ENCODE measurements around the gene SPRY1. TPM values are rescaled to one million over a fixed set of nuclear protein-coding genes. Genes with fewer than 3 reads are reported as not detected.

Gene SPRY1
- total and polyA plus RNA-seq, 2 of the 8 experiments (the other 6 are each of a cell fraction or from before 2014, with no cell fraction given) = 11.7 to 56.2 TPM

- no peak overlapping the region for H2BK20ac ChIP-seq (ENCODE audit: low read length)
- TF ChIP-seq NRF1 (IDR thresholded peaks at IDR 0.05; ENCODE audit: low read depth, low read length) (no peak), RXRA (IDR thresholded peaks at IDR 0.05; ENCODE audit: insufficient read depth, low read depth, low read length) (no peak), SIRT6 (IDR thresholded peaks at IDR 0.05; ENCODE audit: low read length) (no peak), RFX5 (IDR thresholded peaks at IDR 0.05; ENCODE audit: borderline replicate concordance, low read depth, low read length) (no peak), JUN (IDR thresholded peaks at IDR 0.05; ENCODE audit: low read depth, low read length) (no peak), CREB1 (IDR thresholded peaks at IDR 0.05) (no peak)
- H4K91ac ChIP-seq (replicated peaks; ENCODE audit: insufficient read length, low read length) = no peak overlapping the region
- DNase-seq (ENCODE audit: low read depth in 1 of 2, low spot score in 2 of 2) (no peak), FAIRE-seq (no peak)
- no peak overlapping the region for H3K4ac ChIP-seq (replicated peaks; ENCODE audit: insufficient read length, low read depth, low read length)
- H3K4me3 ChIP-seq (ENCODE audit: extremely low read depth in 1 of 4, insufficient read depth in 2 of 4, low read depth in 3 of 4, low read length in 4 of 4) = no peak overlapping the region
- H3K36me3 ChIP-seq (ENCODE audit: control insufficient read depth in 2 of 4, insufficient read depth in 4 of 4, low read length in 3 of 4) = no peaks in the 10 kb centered on the region
- H3K56ac ChIP-seq (replicated peaks; ENCODE audit: insufficient read length, low read depth, low read length) = no peak overlapping the region
- H4K20me1 ChIP-seq (replicated peaks in 1 of 2; ENCODE audit: control insufficient read depth in 1 of 2, insufficient read depth in 2 of 2, low read length in 2 of 2) = no peaks in the 10 kb centered on the region
- no peaks in the 10 kb centered on the region for H3K23me2 ChIP-seq (ENCODE audit: low read depth, low read length)
- H3K14ac ChIP-seq (ENCODE audit: insufficient read length) = no peak overlapping the region
- ChIA-PET POLR2A (ENCODE audit: partially characterized antibody) (no interaction called here), CTCF (ENCODE audit: partially characterized antibody) (interaction anchor here (1.0 to 1.8 kb wide), 6 partner anchors 9 to 426 kb away, joined by 3 to 6 read pairs (median 5); no protein-coding TSS in a partner anchor)
- H2BK12ac ChIP-seq (ENCODE audit: low read depth, low read length) = no peak overlapping the region
- peaks cover 0 to 4% (median 2%) of the 10 kb centered on the region in 4 experiments; a peak in 4 of 7 replicates for H3K4me1 ChIP-seq (replicated peaks in 1 of 4; ENCODE audit: control insufficient read depth in 3 of 4, insufficient read depth in 4 of 4, low read length in 3 of 4)
- 86% methylated on average over 5 of the region's 5 CpGs; no CpG with 5 or more reads in 1 of the 2 experiments for WGBS, 2 experiments (ENCODE audit: extremely low coverage in 1 of 2, insufficient coverage in 1 of 2, insufficient read length in 1 of 2, insufficient replicate concordance in 2 of 2, low coverage in 1 of 2, low lambda C conversion rate in 2 of 2, missing lambda C conversion rate in 1 of 2)
- no peak overlapping the region for H3K18ac ChIP-seq (ENCODE audit: extremely low read depth, low read length)
- H2BK5ac ChIP-seq (ENCODE audit: low read depth, low read length) = no peak overlapping the region
- H4K8ac ChIP-seq (ENCODE audit: extremely low read depth, insufficient read depth, low read length) = no peak overlapping the region
- H3K79me2 ChIP-seq (ENCODE audit: control insufficient read depth in 1 of 2, insufficient read depth in 2 of 2, low read length in 2 of 2) = no peaks in the 10 kb centered on the region
- no peak overlapping the region for H2AK5ac ChIP-seq (ENCODE audit: low read depth, low read length)
- H3K9ac ChIP-seq (replicated peaks in 1 of 4; ENCODE audit: extremely low read depth in 1 of 4, low read depth in 3 of 4, low read length in 3 of 4) = no peak overlapping the region
- no peaks in the 10 kb centered on the region for H3K79me1 ChIP-seq (ENCODE audit: low read depth, low read length)
- H3K23ac ChIP-seq (ENCODE audit: insufficient read length) = no peak overlapping the region
- H3K4me2 ChIP-seq (ENCODE audit: insufficient read depth in 1 of 2, low read depth in 2 of 2, low read length in 2 of 2) = no peak overlapping the region
- H3K9me3 ChIP-seq (ENCODE audit: insufficient read depth in 2 of 2, low read depth in 1 of 2, low read length in 1 of 2) = no peaks in the 10 kb centered on the region
- H3K27ac ChIP-seq (ENCODE audit: low read depth, low read length) = no peak overlapping the region
- H2BK120ac ChIP-seq (replicated peaks; ENCODE audit: low read depth, low read length) = no peak overlapping the region
- no peak overlapping the region for H2AFZ ChIP-seq (ENCODE audit: low read length)
- no peak overlapping the region for H4K5ac ChIP-seq (ENCODE audit: insufficient read length, low read depth, low read length)
- H2BK15ac ChIP-seq (ENCODE audit: low read length) = no peak overlapping the region
- no peaks in the 10 kb centered on the region for H3K27me3 ChIP-seq (replicated peaks in 1 of 4; ENCODE audit: control insufficient read depth in 3 of 4, extremely low read depth in 1 of 4, insufficient read depth in 3 of 4, low read length in 3 of 4)
Measured at GRCh38 chr4:123346951-123347350, 49.6 kb upstream of the SPRY1 start.
